PC-3 (cell line): ENCODE results near the gene NCCRP1. TPM values are rescaled to one million over a fixed set of nuclear protein-coding genes. Genes with fewer than 3 reads are reported as not detected.

Source experiments
- ATAC-seq: fragments of 200-7000 bp; cut with Tn5 transposase; 2 replicates; pipeline ENCODE4 v1.9.1; 2020; ENCODE audit warnings: mild to moderate bottlenecking, moderate library complexity
- BruUV-seq: library from RNA; stranded (reverse); fragments of 400-500 nt; replicated peaks from 2 replicates; lab custom pipeline; 2021; lab: Mats Ljungman, UMichigan
- CTCF ChIA-PET: fragments of 300-600 bp; sonication (Branson Sonifier 250); formaldehyde crosslinking; loops from one replicate; lab custom pipeline; 2022; ENCODE audit warnings: antibody characterized with exemption; lab: Charles Lee
- POLR2A ChIA-PET: fragments of 300-600 bp; sonication (Branson Sonifier 250); formaldehyde crosslinking; loops from one replicate; lab custom pipeline; 2022; ENCODE audit warnings: antibody characterized with exemption; ENCODE audit not compliant: unreplicated experiment; lab: Charles Lee
- DNase-seq: peaks from one replicate; pipeline ENCODE4 v3.0.0-alpha.2; 2015
- H2AFZ ChIP-seq: fragments of 300-600 bp; sonication (generic); 2 replicates; pipeline ENCODE4 v1.6.0; 2016; ENCODE audit warnings: antibody characterized with exemption, low read length
- H3F3A ChIP-seq: fragments of 300-600 bp; sonication (generic); one replicate; pipeline ENCODE4 v1.6.0; 2017; ENCODE audit warnings: antibody characterized with exemption, low read length, control low read depth, mild to moderate bottlenecking; ENCODE audit not compliant: unreplicated experiment
- H3K27ac ChIP-seq: fragments of 300-600 bp; sonication (generic); 2 replicates; pipeline ENCODE4 v1.5.1; 2016; ENCODE audit warnings: mild to moderate bottlenecking, low read length
- H3K27me3 ChIP-seq: fragments of 300-600 bp; sonication (generic); 2 replicates; pipeline ENCODE4 v1.6.1; 2016; ENCODE audit warnings: low read length, mixed read lengths
- H3K36me3 ChIP-seq: fragments of 300-600 bp; sonication (generic); 2 replicates; pipeline ENCODE4 v1.6.1; 2016; ENCODE audit warnings: low read depth, mixed run types, low read length, mixed read lengths
- H3K4me1 ChIP-seq: fragments of 300-600 bp; sonication (generic); 2 replicates; pipeline ENCODE4 v1.5.1; 2016; ENCODE audit warnings: low read length; ENCODE audit not compliant: insufficient read depth
- H3K4me2 ChIP-seq: fragments of 300-600 bp; sonication (generic); 2 replicates; pipeline ENCODE4 v1.6.0; 2016; ENCODE audit warnings: low read length
- H3K4me3 ChIP-seq: fragments of 300-600 bp; sonication (generic); 2 replicates; pipeline ENCODE4 v1.5.1; 2016; ENCODE audit warnings: mild to moderate bottlenecking, low read length, mixed read lengths
- H3K79me2 ChIP-seq: fragments of 300-600 bp; sonication (generic); 2 replicates; pipeline ENCODE4 v1.6.1; 2017; ENCODE audit warnings: low read length, mixed read lengths
- H3K9ac ChIP-seq: fragments of 300-600 bp; sonication (generic); 2 replicates; pipeline ENCODE4 v1.6.0; 2016; ENCODE audit warnings: mild to moderate bottlenecking, low read length
- H3K9me2 ChIP-seq: fragments of 300-600 bp; sonication (generic); replicated peaks from 2 replicates; pipeline ENCODE4 v1.6.1; 2016; ENCODE audit warnings: mixed run types, low read length, mixed read lengths
- H3K9me3 ChIP-seq: fragments of 300-600 bp; sonication (generic); 2 replicates; pipeline ENCODE4 v1.6.1; 2016; ENCODE audit warnings: low read length, mixed read lengths
- H4K20me1 ChIP-seq: fragments of 300-600 bp; sonication (generic); 2 replicates; pipeline ENCODE4 v1.6.1; 2016; ENCODE audit warnings: low read length, mixed read lengths
- EZH2 ChIP-seq: fragments of 300-600 bp; sonication (generic); IDR thresholded peaks from one replicate; pipeline ENCODE4 v1.6.1; 2017; ENCODE audit warnings: antibody characterized with exemption, mild to moderate bottlenecking, low read length; ENCODE audit not compliant: unreplicated experiment
- EZH2phosphoT487 ChIP-seq: fragments of 300-600 bp; sonication (generic); IDR thresholded peaks from 2 replicates; pipeline ENCODE4 v1.6.1; 2018; ENCODE audit warnings: mild to moderate bottlenecking, antibody characterized with exemption, low read length, borderline replicate concordance
- intact Hi-C: fragments of 100-400 bp; cut with micrococcal nuclease; formaldehyde crosslinking; loops from 2 replicates; pipeline ENCODE4 v1.9.0; 2023
- total RNA-seq: library from RNA; depleted of rRNA; stranded (reverse); fragments of >200 nt; gene quantifications from 2 replicates; pipeline ENCODE4 v1.2.3, GENCODE V29; 2014
- TF ChIP-seq, protein P1 (sequence below): fragments of 300-600 bp; sonication (generic); conservative IDR thresholded peaks from 2 replicates; pipeline ENCODE4 v1.5.1; 2017; ENCODE audit warnings: antibody characterized with exemption, low read depth, mild to moderate bottlenecking, low read length

NCCRP1 gene
- total RNA-seq, 1 experiment from 2014 or later = 2.2 TPM

DNA sequence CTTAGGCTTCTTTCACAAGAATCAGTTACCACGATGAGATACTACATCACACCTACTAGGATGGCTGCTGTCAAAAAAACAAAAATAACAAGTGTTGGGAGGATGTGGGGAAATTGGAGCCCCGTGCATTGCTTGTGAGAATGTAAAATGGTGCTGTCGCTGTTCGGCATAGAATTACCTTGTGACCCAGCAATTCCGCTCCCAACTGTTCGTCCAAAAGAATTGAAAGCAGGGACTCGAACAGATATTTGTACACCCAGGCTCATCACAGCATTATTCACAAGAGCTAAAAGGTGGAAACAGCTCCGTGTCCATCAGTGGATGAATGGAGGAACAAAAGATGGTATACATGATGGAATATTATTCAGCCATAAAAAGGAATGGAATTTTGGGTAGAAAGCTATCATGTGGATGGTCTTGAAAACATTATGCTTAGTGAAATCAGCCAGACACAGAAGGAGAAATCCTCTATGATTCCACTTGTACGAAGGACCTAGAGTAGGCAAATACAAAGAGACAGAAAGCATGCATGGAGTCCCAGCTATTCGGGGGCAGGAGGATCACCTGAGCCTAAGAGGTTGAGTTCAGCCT, 47.7 kb upstream of the NCCRP1 start:
- CTCF ChIA-PET = no interaction called here

GRCh38 chr19:39150235-39150634, 46.5 kb upstream of the NCCRP1 start:
- no peak overlapping the region for H3K27ac ChIP-seq
- no peak overlapping the region for H3K4me3 ChIP-seq
- intact Hi-C loops = no loop called here
- ChIA-PET CTCF (no interaction called here), POLR2A (no interaction called here)
- ATAC-seq (no peak), DNase-seq (no peak)
- H3K4me2 ChIP-seq = no peak overlapping the region
- H3K79me2 ChIP-seq = peaks cover 65% of the 10 kb centered on the region
- H3K4me1 ChIP-seq = peaks cover 16% of the 10 kb centered on the region
- H3F3A ChIP-seq = no peaks in the 10 kb centered on the region
- no TSS peak for BruUV-seq
- H3K36me3 ChIP-seq = no peaks in the 10 kb centered on the region
- no peaks in the 10 kb centered on the region for H3K9me3 ChIP-seq
- no peaks in the 10 kb centered on the region for H3K9me2 ChIP-seq
- no peaks in the 10 kb centered on the region for H3K27me3 ChIP-seq
- no peak for TF ChIP-seq EZH2phosphoT487
- no peak for TF ChIP-seq EZH2
- TF ChIP-seq, protein P1, sequence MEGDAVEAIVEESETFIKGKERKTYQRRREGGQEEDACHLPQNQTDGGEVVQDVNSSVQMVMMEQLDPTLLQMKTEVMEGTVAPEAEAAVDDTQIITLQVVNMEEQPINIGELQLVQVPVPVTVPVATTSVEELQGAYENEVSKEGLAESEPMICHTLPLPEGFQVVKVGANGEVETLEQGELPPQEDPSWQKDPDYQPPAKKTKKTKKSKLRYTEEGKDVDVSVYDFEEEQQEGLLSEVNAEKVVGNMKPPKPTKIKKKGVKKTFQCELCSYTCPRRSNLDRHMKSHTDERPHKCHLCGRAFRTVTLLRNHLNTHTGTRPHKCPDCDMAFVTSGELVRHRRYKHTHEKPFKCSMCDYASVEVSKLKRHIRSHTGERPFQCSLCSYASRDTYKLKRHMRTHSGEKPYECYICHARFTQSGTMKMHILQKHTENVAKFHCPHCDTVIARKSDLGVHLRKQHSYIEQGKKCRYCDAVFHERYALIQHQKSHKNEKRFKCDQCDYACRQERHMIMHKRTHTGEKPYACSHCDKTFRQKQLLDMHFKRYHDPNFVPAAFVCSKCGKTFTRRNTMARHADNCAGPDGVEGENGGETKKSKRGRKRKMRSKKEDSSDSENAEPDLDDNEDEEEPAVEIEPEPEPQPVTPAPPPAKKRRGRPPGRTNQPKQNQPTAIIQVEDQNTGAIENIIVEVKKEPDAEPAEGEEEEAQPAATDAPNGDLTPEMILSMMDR = no peak
- no peak overlapping the region for H2AFZ ChIP-seq
- no peaks in the 10 kb centered on the region for H4K20me1 ChIP-seq
- no peak overlapping the region for H3K9ac ChIP-seq

More for the DNA sequence above, 47.7 kb upstream of the NCCRP1 start:
- H3K9me2 ChIP-seq = no peaks in the 10 kb centered on the region
- no peak for DNase-seq
- H4K20me1 ChIP-seq = no peaks in the 10 kb centered on the region
- intact Hi-C loops = no loop called here
- H3K4me3 ChIP-seq = no peak overlapping the region
- no peaks in the 10 kb centered on the region for H3F3A ChIP-seq
- no peaks in the 10 kb centered on the region for H3K27me3 ChIP-seq
- no peak for ATAC-seq
- H3K4me1 ChIP-seq = peaks cover 4% of the 10 kb centered on the region
- H3K36me3 ChIP-seq = no peaks in the 10 kb centered on the region
- H3K27ac ChIP-seq = no peak overlapping the region
- TF ChIP-seq EZH2phosphoT487 = no peak
- no peak for TF ChIP-seq EZH2
- TF ChIP-seq, protein P1 = no peak
- no peak overlapping the region for H2AFZ ChIP-seq
- POLR2A ChIA-PET = no interaction called here
- H3K9ac ChIP-seq = no peak overlapping the region
- peaks cover 68% of the 10 kb centered on the region for H3K79me2 ChIP-seq
- BruUV-seq = no TSS peak
- H3K9me3 ChIP-seq = no peaks in the 10 kb centered on the region
- no peak overlapping the region for H3K4me2 ChIP-seq

- ChIA-PET CTCF (no interaction called here), POLR2A (no interaction called here)
- no peaks in the 10 kb centered on the region for H3K36me3 ChIP-seq
- no peaks in the 10 kb centered on the region for H4K20me1 ChIP-seq
- H2AFZ ChIP-seq = no peak overlapping the region
- no peak overlapping the region for H3K9ac ChIP-seq
- no peak overlapping the region for H3K4me2 ChIP-seq
- no peaks in the 10 kb centered on the region for H3K9me2 ChIP-seq
- H3K79me2 ChIP-seq = peaks cover 66% of the 10 kb centered on the region
- no peak overlapping the region for H3K27ac ChIP-seq
- H3F3A ChIP-seq = no peaks in the 10 kb centered on the region
- no peak overlapping the region for H3K4me3 ChIP-seq
- no peak for ATAC-seq
- no TSS peak for BruUV-seq
- peaks cover 24% of the 10 kb centered on the region for H3K4me1 ChIP-seq
- TF ChIP-seq EZH2phosphoT487 (no peak), EZH2 (no peak)
- TF ChIP-seq, protein P1 = no peak
- H3K9me3 ChIP-seq = no peaks in the 10 kb centered on the region
- no peaks in the 10 kb centered on the region for H3K27me3 ChIP-seq
- DNase-seq = no peak
- intact Hi-C loops = no loop called here
Observed at GRCh38 chr19:39150807-39151600, 45.8 kb upstream of the NCCRP1 start.
